GM12878 (cell line): ENCODE data around the gene AUNIP.

Experiments
- POLR2A ChIP-seq: IDR thresholded peaks from 2 replicates; pipeline ENCODE4 v1.6.1; 2011; ENCODE audit warnings: low read depth, mild to moderate bottlenecking, low read length
- TF ChIP-seq, protein P1 (sequence below), 3 experiments: IDR thresholded peaks in 2 of 3; conservative IDR thresholded peaks in 1 of 3; 2 replicates each; pipeline ENCODE4 v1.5.1; 2011; ENCODE audit warnings: low read depth in 3 of 3, low read length in 3 of 3, mild to moderate bottlenecking in 3 of 3, control low read depth in 2 of 3, moderate library complexity in 2 of 3, inconsistent platforms in 1 of 3, mixed read lengths in 1 of 3; ENCODE audit not compliant: control insufficient read depth in 2 of 3, insufficient read depth in 1 of 3; ENCODE audit errors: extremely low read depth in 1 of 3

DNA sequence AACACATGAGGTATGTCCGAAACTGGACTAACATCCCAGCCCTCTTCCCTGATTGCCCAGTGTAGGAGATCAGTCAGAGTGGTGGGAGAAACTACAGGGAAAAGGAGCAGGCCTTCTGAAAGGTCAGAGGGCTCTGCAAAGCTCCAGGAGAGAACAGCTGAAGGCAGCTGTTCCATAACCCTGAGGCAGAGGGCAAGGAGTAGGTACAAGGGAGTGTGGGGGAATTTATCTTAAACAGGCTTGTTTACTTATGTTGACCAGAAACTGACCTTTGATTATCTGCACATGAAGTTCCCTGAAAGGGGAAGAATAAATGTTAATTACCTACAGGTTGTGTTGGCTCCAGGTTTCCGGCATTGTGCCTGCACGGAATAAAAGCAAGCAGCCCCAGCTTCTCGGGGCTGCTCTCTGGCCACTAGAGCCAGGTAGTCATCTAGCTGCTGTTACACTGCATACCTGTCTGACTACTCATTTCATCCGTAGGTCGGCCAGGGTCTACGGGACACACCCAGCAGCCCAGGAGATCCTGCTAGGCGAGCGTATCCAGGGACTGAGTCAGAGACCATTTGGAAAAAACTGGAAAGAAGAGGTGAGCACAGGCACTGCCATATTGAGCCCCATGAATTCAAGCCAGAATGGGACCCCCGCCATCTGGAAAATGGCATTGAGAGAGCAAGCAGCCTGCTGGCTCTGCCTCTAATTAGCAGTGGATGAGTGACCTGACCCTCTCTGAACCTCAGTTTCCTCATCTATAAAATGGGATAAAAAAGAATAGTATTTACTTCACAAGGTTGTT lies 31.2 kb upstream of the AUNIP start:
- no peak for TF ChIP-seq POLR2A
- TF ChIP-seq, protein P1, sequence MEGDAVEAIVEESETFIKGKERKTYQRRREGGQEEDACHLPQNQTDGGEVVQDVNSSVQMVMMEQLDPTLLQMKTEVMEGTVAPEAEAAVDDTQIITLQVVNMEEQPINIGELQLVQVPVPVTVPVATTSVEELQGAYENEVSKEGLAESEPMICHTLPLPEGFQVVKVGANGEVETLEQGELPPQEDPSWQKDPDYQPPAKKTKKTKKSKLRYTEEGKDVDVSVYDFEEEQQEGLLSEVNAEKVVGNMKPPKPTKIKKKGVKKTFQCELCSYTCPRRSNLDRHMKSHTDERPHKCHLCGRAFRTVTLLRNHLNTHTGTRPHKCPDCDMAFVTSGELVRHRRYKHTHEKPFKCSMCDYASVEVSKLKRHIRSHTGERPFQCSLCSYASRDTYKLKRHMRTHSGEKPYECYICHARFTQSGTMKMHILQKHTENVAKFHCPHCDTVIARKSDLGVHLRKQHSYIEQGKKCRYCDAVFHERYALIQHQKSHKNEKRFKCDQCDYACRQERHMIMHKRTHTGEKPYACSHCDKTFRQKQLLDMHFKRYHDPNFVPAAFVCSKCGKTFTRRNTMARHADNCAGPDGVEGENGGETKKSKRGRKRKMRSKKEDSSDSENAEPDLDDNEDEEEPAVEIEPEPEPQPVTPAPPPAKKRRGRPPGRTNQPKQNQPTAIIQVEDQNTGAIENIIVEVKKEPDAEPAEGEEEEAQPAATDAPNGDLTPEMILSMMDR (IDR thresholded peaks at IDR 0.05 in 2 of 3, conservative IDR thresholded peaks at IDR 0.05 in 1 of 3; ENCODE audit: control insufficient read depth in 2 of 3, extremely low read depth in 1 of 3, insufficient read depth in 1 of 3, low read depth in 3 of 3, low read length in 3 of 3): no peak
